OCI-LY1 (cell line): ENCODE measurements around the gene CEP83.

Experiments
- H2AFZ ChIP-seq: fragments of 200-600 bp; sonication (generic), shearing (Covaris generic); 2 replicates; pipeline ENCODE4 v1.6.0; 2014; ENCODE audit warnings: antibody characterized with exemption, mild to moderate bottlenecking, low read length
- H3F3A ChIP-seq: fragments of 200-600 bp; sonication (generic), shearing (Covaris generic); 2 replicates; pipeline ENCODE4 v1.6.0; 2014; ENCODE audit warnings: mild to moderate bottlenecking, antibody characterized with exemption, low read length, moderate library complexity; ENCODE audit not compliant: insufficient read depth
- H3K27ac ChIP-seq: fragments of 200-600 bp; sonication (generic); 2 replicates; pipeline ENCODE4 v1.5.1; 2014; ENCODE audit warnings: low read length, mixed run types, mild to moderate bottlenecking, low read depth; ENCODE audit not compliant: poor library complexity, severe bottlenecking
- H3K27me3 ChIP-seq: fragments of 200-600 bp; sonication (generic); 2 replicates; pipeline ENCODE4 v1.6.0; 2014; ENCODE audit warnings: antibody characterized with exemption, mild to moderate bottlenecking, low read length, moderate library complexity; ENCODE audit not compliant: insufficient read depth
- H3K36me3 ChIP-seq: fragments of 200-600 bp; sonication (generic); 2 replicates; pipeline ENCODE4 v1.6.1; 2014; ENCODE audit warnings: mild to moderate bottlenecking, antibody characterized with exemption, low read length, moderate library complexity, mixed read lengths; ENCODE audit not compliant: insufficient read depth
- H3K4me1 ChIP-seq: fragments of 200-600 bp; sonication (generic); 2 replicates; pipeline ENCODE4 v1.5.1; 2014; ENCODE audit warnings: mild to moderate bottlenecking, low read length, moderate library complexity; ENCODE audit not compliant: insufficient read depth, severe bottlenecking
- H3K4me2 ChIP-seq: fragments of 200-600 bp; sonication (generic), shearing (Covaris generic); 2 replicates; pipeline ENCODE4 v1.6.1; 2014; ENCODE audit warnings: low read length
- H3K4me3 ChIP-seq: fragments of 200-600 bp; sonication (generic); 2 replicates; pipeline ENCODE4 v1.5.1; 2014; ENCODE audit warnings: low read length, low read depth, mild to moderate bottlenecking, mixed read lengths; ENCODE audit not compliant: poor library complexity, severe bottlenecking
- H3K79me2 ChIP-seq: fragments of 200-600 bp; shearing (Covaris generic); 2 replicates; pipeline ENCODE4 v1.6.1; 2016; ENCODE audit warnings: mixed run types, low read length, mixed read lengths; ENCODE audit not compliant: insufficient read depth
- H3K9ac ChIP-seq: fragments of 200-600 bp; sonication (generic), shearing (Covaris generic); 2 replicates; pipeline ENCODE4 v1.6.1; 2014; ENCODE audit warnings: mild to moderate bottlenecking, low read length, mixed read lengths
- H3K9me2 ChIP-seq: fragments of 200-600 bp; sonication (generic), shearing (Covaris generic); 2 replicates; pipeline ENCODE4 v1.6.1; 2014; ENCODE audit warnings: low read depth, mild to moderate bottlenecking, low read length, mixed read lengths
- H3K9me3 ChIP-seq: fragments of 200-600 bp; shearing (Covaris generic); 2 replicates; pipeline ENCODE4 v1.6.1; 2014; ENCODE audit warnings: low read length, mixed read lengths
- H4K20me1 ChIP-seq: fragments of 200-600 bp; sonication (generic), shearing (Covaris generic); 2 replicates; pipeline ENCODE4 v1.6.0; 2016; ENCODE audit warnings: mild to moderate bottlenecking, low read length; ENCODE audit not compliant: insufficient read depth
- EZH2 ChIP-seq: fragments of 200-600 bp; sonication (generic), shearing (Covaris generic); IDR thresholded peaks from 2 replicates; pipeline ENCODE4 v1.8.0; 2017; ENCODE audit warnings: borderline replicate concordance, mixed run types, mild to moderate bottlenecking, antibody characterized with exemption, low read length, moderate library complexity, mixed read lengths
- TF ChIP-seq, protein P1 (sequence below): fragments of 200-600 bp; sonication (generic), shearing (Covaris generic); IDR thresholded peaks from 2 replicates; pipeline ENCODE4 v1.5.1; 2017; ENCODE audit warnings: mild to moderate bottlenecking, antibody characterized with exemption, low read length, moderate library complexity, mixed read lengths

CEP83 gene

DNA sequence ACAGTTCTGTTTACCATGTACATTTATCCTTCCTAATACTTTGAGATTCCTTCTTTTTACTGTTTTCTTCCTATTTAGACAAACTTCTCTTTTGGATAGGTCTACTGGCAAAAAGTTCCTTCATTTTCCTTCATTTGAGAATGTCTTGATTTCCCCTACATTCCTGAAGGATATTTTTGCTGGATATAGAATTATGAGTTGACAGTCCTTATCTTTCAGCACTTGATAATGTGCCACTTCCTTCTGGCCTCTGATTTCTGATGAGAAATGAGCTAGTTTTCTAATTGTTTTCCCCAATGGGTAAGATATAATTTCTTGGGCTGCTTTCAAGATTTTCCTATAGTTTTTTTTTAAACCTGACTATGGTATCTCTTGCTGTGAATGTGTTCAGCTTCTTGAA lies 75.6 kb downstream of the CEP83 start:
- Histone ChIP-seq H3K9ac (no peak overlapping the region), H3K4me2 (no peak overlapping the region), H3K4me1 (no peaks in the 10 kb centered on the region), H3K4me3 (no peak overlapping the region), H3K79me2 (no peaks in the 10 kb centered on the region), H3K27me3 (no peaks in the 10 kb centered on the region), H3F3A (no peaks in the 10 kb centered on the region), H3K9me3 (peaks cover 8% of the 10 kb centered on the region; the same call in 1 of the 2 replicates), H4K20me1 (no peaks in the 10 kb centered on the region), H3K9me2 (no peaks in the 10 kb centered on the region), H3K36me3 (peaks cover 24% of the 10 kb centered on the region), H2AFZ (no peak overlapping the region), H3K27ac (no peak overlapping the region)
- TF ChIP-seq, protein P1, sequence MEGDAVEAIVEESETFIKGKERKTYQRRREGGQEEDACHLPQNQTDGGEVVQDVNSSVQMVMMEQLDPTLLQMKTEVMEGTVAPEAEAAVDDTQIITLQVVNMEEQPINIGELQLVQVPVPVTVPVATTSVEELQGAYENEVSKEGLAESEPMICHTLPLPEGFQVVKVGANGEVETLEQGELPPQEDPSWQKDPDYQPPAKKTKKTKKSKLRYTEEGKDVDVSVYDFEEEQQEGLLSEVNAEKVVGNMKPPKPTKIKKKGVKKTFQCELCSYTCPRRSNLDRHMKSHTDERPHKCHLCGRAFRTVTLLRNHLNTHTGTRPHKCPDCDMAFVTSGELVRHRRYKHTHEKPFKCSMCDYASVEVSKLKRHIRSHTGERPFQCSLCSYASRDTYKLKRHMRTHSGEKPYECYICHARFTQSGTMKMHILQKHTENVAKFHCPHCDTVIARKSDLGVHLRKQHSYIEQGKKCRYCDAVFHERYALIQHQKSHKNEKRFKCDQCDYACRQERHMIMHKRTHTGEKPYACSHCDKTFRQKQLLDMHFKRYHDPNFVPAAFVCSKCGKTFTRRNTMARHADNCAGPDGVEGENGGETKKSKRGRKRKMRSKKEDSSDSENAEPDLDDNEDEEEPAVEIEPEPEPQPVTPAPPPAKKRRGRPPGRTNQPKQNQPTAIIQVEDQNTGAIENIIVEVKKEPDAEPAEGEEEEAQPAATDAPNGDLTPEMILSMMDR, result no peak
- TF ChIP-seq EZH2, result no peak

DNA sequence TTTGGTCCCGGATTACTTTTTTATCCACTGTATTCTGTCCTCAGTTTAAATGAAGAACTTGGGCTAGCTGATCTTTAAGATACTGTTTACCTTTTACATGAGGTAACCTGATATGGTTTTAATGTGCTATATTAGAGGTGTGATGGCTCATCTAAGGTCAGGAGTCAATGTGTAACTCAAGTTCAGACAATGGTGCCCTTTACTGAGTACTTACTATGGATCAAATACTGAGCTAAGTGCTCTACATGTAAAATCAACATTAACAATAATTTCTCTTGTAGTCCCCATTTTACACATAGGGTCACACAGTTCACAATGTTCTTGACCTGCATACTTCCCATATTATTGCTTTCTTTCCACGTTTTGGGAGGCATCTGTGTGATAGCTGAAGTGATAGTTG lies 79.2 kb downstream of the CEP83 start:
- H3F3A ChIP-seq, result no peaks in the 10 kb centered on the region
- peaks cover 8% of the 10 kb centered on the region; the same call in 1 of the 2 replicates for H3K9me3 ChIP-seq
- H3K27ac ChIP-seq, result no peak overlapping the region
- H4K20me1 ChIP-seq, result no peaks in the 10 kb centered on the region
- H3K4me1 ChIP-seq, result no peaks in the 10 kb centered on the region
- no peak overlapping the region for H2AFZ ChIP-seq
- no peaks in the 10 kb centered on the region for H3K79me2 ChIP-seq
- H3K27me3 ChIP-seq, result no peaks in the 10 kb centered on the region
- H3K36me3 ChIP-seq, result peaks cover 27% of the 10 kb centered on the region
- H3K9me2 ChIP-seq, result no peaks in the 10 kb centered on the region
- H3K9ac ChIP-seq, result no peak overlapping the region
- no peak for TF ChIP-seq EZH2
- TF ChIP-seq, protein P1, result no peak
- no peak overlapping the region for H3K4me2 ChIP-seq
- H3K4me3 ChIP-seq, result no peak overlapping the region

DNA sequence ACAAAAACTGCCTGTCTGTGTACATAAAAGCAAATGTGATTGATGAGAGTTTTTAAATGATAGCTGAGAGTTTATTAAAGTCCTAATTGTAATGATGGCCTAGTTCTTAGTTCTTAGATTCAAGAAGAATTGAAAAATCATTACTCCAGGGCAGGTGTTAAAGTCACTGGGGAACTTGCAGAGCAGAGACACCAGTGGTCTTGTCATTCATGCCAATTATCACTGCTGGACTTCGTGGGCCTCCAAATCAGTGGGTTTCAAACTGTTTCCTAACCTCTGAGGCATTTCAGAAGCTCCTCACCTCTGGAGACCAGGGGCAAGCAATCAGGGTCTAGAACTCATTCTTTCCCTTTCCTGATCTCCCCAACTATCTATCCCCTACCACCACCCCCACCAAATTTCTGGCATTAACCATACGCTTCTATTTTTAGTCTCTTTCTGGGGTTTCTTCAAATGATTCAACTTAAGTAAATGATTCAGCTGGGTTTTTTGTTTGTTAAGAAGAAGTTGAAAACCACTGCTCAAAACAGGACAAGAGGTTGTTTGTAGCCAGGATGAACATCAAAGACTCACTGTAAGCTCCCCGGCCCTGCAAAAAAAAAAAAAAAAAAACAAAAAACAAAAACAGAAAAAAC lies 80.1 kb downstream of the CEP83 start:
- Histone ChIP-seq H3K9me2 (no peaks in the 10 kb centered on the region), H4K20me1 (no peaks in the 10 kb centered on the region), H3K4me2 (no peak overlapping the region), H3K9me3 (0 out of 2 replicates have a peak, but pooled peaks cover 1% of the 10 kb centered on the region), H2AFZ (no peak overlapping the region), H3K27ac (no peak overlapping the region), H3K9ac (no peak overlapping the region), H3K27me3 (no peaks in the 10 kb centered on the region), H3K79me2 (no peaks in the 10 kb centered on the region), H3F3A (no peaks in the 10 kb centered on the region), H3K4me1 (no peaks in the 10 kb centered on the region), H3K36me3 (peaks cover 18% of the 10 kb centered on the region), H3K4me3 (no peak overlapping the region)
- no peak for TF ChIP-seq EZH2
- TF ChIP-seq, protein P1, result no peak
